ENCODE data around the gene KRT86. TPM values are rescaled to one million over a fixed set of nuclear protein-coding genes. Genes with fewer than 3 reads are reported as not detected.
A peak's percentile ranks its signal among the peaks of the same experiment; 100 is the strongest.
"Not testable (repeated sequence)": the region's sequence is repeated elsewhere in the genome, so short reads cannot be mapped to it uniquely, and the experiment has no call there.

The KRT86 gene
- polyA plus RNA-seq, 1 donor = not detected

GRCh38 chr12:52267699-52268098, 6.7 kb upstream of the KRT86 start:
- no peak for DNase-seq

GRCh38 chr12:52268212-52268611, 6.2 kb upstream of the KRT86 start:
- DNase-seq = no peak

- no peak for DNase-seq
Observed at GRCh38 chr12:52270541-52271070, 3.8 kb upstream of the KRT86 start.

GRCh38 chr12:52271158-52271557, 3.3 kb upstream of the KRT86 start:
- no peak for DNase-seq

- DNase-seq = no peak
Observed at GRCh38 chr12:52275686-52276085, 1.2 kb downstream of the KRT86 start.

GRCh38 chr12:52277486-52278245, 3.2 kb downstream of the KRT86 start:
- no peak for DNase-seq

GRCh38 chr12:52278575-52279421, 4.4 kb downstream of the KRT86 start:
- DNase-seq = peak; percentile 68

- DNase-seq = no peak
Observed at GRCh38 chr12:52279422-52280318, 5.2 kb downstream of the KRT86 start.

- no peak for DNase-seq
Observed at GRCh38 chr12:52280319-52280795, 5.9 kb downstream of the KRT86 start.

GRCh38 chr12:52280796-52281560, 6.5 kb downstream of the KRT86 start:
- DNase-seq = no peak

GRCh38 chr12:52284562-52285171, 10.2 kb downstream of the KRT86 start:
- DNase-seq = no peak

- DNase-seq = no peak
Observed at GRCh38 chr12:52285172-52285745, 10.8 kb downstream of the KRT86 start.

- no peak for DNase-seq
Observed at GRCh38 chr12:52285851-52286530, 11.5 kb downstream of the KRT86 start.

- DNase-seq = not testable (repeated sequence)
Observed at GRCh38 chr12:52286857-52287785, 12.7 kb downstream of the KRT86 start.

- DNase-seq = not testable (repeated sequence)
Observed at GRCh38 chr12:52287816-52288805, 13.7 kb downstream of the KRT86 start.

GRCh38 chr12:52290483-52291134, 16.2 kb downstream of the KRT86 start:
- DNase-seq = not testable (repeated sequence)
